Measurements from ENCODE around the gene RTBDN. TPM values are rescaled to one million over a fixed set of nuclear protein-coding genes. Genes with fewer than 3 reads are reported as not detected.

The RTBDN gene
- total RNA-seq, 4 donors from 2014 or later: not detected

DNA sequence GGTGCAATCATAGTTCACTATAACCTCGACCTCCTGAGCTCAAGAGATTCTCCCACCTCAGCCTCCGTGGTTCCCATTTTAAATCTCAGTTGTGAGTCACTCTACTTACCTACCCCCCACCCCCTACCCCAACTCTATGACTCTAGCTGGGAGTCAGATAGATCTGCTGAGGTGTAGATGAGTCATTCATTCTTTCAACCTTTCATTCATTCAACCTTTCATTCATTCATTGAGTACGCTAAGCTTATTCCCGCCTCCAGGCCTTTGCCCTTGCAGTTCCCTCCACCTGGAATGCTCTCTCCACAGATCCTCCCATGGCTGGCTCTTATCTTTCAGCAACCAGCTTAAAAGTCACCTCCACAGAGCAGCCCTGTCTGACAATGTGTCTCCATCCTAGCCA lies 2.8 kb upstream of the RTBDN start:
- H3K27ac ChIP-seq: no peak overlapping the region
- peaks cover 0 to 19% of the 10 kb centered on the region in 2 donors for H3K4me1 ChIP-seq
- DNase-seq: no peak
- intact Hi-C loops (cut with DNase I; ENCODE audit: low total_unique reads): no loop called here
- no peak overlapping the region for H3K4me3 ChIP-seq
- TF ChIP-seq POLR2A (IDR thresholded peaks at IDR 0.05): no peak
- TF ChIP-seq, protein P1, sequence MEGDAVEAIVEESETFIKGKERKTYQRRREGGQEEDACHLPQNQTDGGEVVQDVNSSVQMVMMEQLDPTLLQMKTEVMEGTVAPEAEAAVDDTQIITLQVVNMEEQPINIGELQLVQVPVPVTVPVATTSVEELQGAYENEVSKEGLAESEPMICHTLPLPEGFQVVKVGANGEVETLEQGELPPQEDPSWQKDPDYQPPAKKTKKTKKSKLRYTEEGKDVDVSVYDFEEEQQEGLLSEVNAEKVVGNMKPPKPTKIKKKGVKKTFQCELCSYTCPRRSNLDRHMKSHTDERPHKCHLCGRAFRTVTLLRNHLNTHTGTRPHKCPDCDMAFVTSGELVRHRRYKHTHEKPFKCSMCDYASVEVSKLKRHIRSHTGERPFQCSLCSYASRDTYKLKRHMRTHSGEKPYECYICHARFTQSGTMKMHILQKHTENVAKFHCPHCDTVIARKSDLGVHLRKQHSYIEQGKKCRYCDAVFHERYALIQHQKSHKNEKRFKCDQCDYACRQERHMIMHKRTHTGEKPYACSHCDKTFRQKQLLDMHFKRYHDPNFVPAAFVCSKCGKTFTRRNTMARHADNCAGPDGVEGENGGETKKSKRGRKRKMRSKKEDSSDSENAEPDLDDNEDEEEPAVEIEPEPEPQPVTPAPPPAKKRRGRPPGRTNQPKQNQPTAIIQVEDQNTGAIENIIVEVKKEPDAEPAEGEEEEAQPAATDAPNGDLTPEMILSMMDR (IDR thresholded peaks at IDR 0.05): no peak
- H3K27me3 ChIP-seq: peaks cover 55 to 57% of the 10 kb centered on the region in 2 donors
- no peaks in the 10 kb centered on the region for H3K36me3 ChIP-seq
- no peaks in the 10 kb centered on the region for H3K9me3 ChIP-seq

DNA sequence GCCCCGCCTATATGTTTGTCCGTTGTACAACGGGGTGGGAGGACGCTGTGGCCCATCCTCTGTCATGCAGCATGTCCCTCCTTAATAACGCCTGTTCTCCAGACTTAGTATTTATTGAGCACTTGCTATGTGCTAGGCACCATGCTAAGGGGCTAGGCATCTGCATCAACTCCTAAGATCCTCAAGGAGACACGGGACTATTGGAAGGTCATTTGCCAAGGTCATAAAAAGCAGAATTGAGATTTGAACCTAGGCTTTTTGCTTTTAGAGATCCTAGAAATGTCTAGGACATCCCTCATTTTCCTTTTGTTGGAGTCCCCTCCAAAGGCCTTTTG lies 2.1 kb upstream of the RTBDN start:
- no peak overlapping the region for H3K4me3 ChIP-seq
- H3K27me3 ChIP-seq: peaks cover 62 to 64% of the 10 kb centered on the region in 2 donors
- DNase-seq: no peak
- no peaks in the 10 kb centered on the region for H3K36me3 ChIP-seq
- TF ChIP-seq POLR2A (IDR thresholded peaks at IDR 0.05): no peak
- TF ChIP-seq, protein P1 (IDR thresholded peaks at IDR 0.05): no peak
- no peaks in the 10 kb centered on the region for H3K9me3 ChIP-seq
- no peak overlapping the region for H3K27ac ChIP-seq
- intact Hi-C loops (cut with DNase I; ENCODE audit: low total_unique reads): no loop called here
- H3K4me1 ChIP-seq: peaks cover 0 to 19% of the 10 kb centered on the region in 2 donors

DNA sequence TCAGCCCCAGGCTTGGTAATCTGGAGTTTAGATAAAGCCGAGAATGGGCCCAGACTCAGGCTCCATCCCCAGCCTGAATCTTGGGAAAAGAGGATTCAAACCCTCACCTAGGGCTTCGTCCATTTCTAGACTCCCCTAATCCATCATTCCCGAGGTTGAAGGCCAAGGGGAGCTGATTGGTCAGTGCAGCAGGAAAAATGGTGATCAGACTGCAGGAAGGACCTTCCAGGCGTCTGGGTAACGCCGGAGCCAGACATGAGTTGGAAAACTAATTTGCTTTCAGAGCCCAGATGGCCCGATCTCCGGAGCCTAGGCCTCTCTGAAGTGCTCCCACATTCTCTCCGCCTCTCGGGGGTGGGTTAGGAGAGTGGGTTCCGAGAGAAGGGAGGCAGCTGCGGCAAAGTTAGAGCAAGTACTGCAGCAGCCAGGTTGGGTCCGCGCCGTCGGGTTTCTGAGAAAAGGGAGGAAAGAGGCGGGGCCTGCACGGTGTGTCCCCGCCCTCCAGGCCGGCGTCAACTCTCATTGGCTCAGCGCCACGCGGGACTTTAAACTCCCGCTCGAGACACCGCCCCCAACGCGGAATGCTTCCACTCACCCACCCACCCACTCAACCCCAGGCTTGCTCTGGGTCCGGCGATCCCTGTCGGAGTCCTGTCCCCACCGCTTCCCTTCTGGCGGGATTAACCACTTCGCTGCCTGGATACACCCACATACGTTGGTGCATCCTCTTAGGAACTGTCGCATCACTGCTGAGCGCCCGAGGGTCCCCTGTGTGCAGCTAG lies 788 bp upstream of the RTBDN start:
- no peak for DNase-seq
- H3K36me3 ChIP-seq: no peaks in the 10 kb centered on the region
- H3K27me3 ChIP-seq: peaks cover 55 to 65% of the 10 kb centered on the region in 2 donors
- H3K9me3 ChIP-seq: no peaks in the 10 kb centered on the region
- no peak overlapping the region for H3K4me3 ChIP-seq
- H3K27ac ChIP-seq: no peak overlapping the region
- intact Hi-C loops (cut with DNase I; ENCODE audit: low total_unique reads): no loop called here
- peaks cover 0 to 14% of the 10 kb centered on the region in 2 donors for H3K4me1 ChIP-seq
- TF ChIP-seq, protein P1 (IDR thresholded peaks at IDR 0.05): no peak
- no peak for TF ChIP-seq POLR2A (IDR thresholded peaks at IDR 0.05)

DNA sequence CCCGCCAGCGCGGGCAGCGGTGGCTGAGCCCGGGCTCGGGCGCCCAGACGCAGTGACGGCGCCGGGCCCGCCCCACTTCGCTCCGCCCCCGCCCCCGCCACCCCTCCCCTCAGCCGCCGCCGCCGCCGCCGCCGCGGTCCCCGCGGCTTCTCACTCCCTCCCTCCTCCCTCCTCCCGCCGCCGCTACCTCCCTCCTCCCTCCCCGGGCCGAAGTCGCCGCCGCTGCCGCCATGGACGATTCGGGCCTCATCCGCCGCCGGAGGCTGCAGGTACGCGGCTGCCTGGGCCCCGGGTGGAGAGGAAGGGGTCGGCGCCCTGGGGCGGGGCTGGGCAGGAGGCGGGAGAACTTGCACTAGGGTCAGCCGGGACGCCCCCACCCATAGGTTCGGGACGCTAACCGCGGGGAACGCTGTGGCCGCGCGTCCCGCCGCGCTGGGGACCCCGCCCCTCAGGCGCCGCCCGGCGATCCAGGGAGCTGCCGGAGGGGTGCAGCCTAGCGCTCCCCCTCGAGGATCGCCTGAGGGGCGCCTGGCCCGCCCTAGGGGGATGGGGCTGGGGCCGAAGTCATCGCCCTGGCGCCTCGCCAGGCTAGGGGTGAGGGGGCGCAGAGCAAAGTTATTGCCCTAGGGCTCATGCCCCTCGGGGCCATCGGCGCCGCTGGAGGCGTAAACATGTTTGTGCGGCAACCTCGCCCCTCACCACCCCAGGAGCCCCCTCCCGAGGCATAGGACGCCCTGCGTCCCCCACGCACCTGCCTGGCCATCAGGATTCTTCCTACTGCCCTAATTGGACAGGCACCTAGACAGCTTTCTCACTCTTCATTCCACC lies 427 bp downstream of the RTBDN start:
- no peak for TF ChIP-seq POLR2A (IDR thresholded peaks at IDR 0.05)
- TF ChIP-seq, protein P1 (IDR thresholded peaks at IDR 0.05): no peak
- Histone ChIP-seq H3K4me1 (peaks cover 0 to 13% of the 10 kb centered on the region in 2 donors), H3K36me3 (no peaks in the 10 kb centered on the region), H3K27ac (no peak overlapping the region), H3K4me3 (peak overlapping the region in 1 of 2 donors; percentile 23), H3K9me3 (no peaks in the 10 kb centered on the region), H3K27me3 (peaks cover 53 to 67% of the 10 kb centered on the region in 2 donors)
- intact Hi-C loops (cut with DNase I; ENCODE audit: low total_unique reads): no loop called here
- DNase-seq: no peak

DNA sequence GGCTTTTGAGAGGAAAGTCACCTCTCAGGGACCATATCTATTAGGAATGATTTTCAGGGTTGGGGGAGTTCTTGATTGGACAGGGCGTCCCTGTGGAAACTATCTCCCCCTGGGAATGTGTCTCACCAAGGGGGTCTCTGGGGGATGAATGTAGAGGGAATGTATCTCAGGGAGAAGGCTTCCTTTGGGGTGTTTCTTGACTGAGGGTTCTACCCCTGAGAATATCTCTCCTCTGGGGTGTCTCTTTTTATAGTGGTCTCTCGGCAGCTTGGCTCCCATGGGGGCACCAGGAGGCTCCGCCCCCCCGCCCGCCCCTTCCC lies 1.0 kb downstream of the RTBDN start:
- H3K36me3 ChIP-seq: no peaks in the 10 kb centered on the region
- H3K27ac ChIP-seq: no peak overlapping the region
- peaks cover 47 to 61% of the 10 kb centered on the region in 2 donors for H3K27me3 ChIP-seq
- no peak for DNase-seq
- no peak for TF ChIP-seq POLR2A (IDR thresholded peaks at IDR 0.05)
- TF ChIP-seq, protein P1 (IDR thresholded peaks at IDR 0.05): no peak
- H3K9me3 ChIP-seq: no peaks in the 10 kb centered on the region
- peaks cover 0 to 7% of the 10 kb centered on the region in 2 donors for H3K4me1 ChIP-seq
- no peak overlapping the region for H3K4me3 ChIP-seq
- intact Hi-C loops (cut with DNase I; ENCODE audit: low total_unique reads): no loop called here
